DMS114 treated with DMSO at 0.1 percent for 48 hours (cell line): ENCODE results near the gene POF1B.
A peak's percentile ranks its signal among the peaks of the same experiment; 100 is the strongest.
"Not testable (repeated sequence)": the region's sequence is repeated elsewhere in the genome, so short reads cannot be mapped to it uniquely, and the experiment has no call there.

Source experiments
- DNase-seq: peaks from one replicate; lab custom pipeline; 2025; ENCODE audit not compliant: unreplicated experiment; lab: John Stamatoyannopoulos, UW

POF1B gene, protein sequence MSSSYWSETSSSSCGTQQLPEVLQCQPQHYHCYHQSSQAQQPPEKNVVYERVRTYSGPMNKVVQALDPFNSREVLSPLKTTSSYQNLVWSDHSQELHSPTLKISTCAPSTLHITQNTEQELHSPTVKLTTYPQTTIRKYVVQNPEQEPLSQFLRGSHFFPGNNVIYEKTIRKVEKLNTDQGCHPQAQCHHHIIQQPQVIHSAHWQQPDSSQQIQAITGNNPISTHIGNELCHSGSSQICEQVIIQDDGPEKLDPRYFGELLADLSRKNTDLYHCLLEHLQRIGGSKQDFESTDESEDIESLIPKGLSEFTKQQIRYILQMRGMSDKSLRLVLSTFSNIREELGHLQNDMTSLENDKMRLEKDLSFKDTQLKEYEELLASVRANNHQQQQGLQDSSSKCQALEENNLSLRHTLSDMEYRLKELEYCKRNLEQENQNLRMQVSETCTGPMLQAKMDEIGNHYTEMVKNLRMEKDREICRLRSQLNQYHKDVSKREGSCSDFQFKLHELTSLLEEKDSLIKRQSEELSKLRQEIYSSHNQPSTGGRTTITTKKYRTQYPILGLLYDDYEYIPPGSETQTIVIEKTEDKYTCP

GRCh38 chrX:85379174-85379907 lies at the start of gene POF1B:
Gene POF1B (minus strand): TSS chrX:85379665. CDS start chrX:85379454, 211 bp downstream.
- DNase-seq = no peak

GRCh38 chrX:85429066-85429465 lies 49.6 kb upstream of the POF1B start:
- DNase-seq = no peak

DNA sequence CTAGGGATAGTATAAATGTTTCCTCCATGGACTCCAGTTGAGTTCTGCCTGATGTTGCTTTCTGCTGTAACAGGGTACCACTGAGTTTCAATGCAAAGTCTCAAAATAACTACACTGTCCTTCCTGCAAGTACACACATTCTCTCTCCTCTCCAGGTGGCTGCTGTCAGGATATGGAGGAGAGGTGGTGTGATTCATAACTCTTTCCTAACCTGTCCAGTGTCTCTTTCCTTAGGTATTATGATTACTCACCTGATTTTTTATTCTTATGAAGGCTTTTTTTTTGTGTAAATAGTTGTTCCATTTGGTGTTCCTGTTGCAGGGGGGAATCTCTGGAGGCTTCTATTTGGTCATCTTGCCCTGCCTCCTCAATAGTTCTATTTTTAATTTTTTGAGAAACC lies 39.8 kb upstream of the POF1B start:
- DNase-seq = no peak

GRCh38 chrX:85391878-85392238 lies 12.4 kb upstream of the POF1B start:
- DNase-seq = no peak

DNA sequence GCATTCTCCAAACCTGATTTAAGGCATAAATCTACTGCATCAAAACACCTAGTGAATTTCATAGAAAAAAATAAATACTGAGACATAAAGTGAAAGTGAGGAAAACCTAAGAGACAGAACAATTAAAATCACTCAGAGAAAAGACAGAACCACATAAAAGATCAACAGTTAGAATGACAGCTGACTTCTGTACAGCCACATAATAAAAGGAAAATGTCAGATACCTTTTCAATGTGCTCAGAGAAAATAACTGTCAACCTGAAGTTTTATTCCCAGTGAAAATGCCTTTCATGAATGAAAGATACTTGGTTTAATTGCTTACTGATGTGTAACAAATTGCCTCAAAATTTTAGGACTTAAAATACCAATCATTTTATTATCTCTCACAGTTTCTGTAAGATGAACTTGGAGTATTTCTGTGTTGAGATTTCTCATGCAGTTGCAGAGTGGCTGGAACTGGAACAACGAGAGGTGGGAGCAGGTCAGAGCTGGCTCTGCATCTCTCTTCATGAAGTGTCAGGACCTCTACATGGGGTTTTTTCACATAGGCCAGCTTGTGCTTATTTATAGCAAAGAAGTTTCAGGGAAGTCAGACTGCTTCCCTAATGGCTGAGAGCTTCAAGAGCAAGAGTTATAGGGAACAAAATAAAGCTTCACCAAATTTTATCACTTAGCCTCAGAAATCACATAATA lies 11.9 kb upstream of the POF1B start:
- DNase-seq = no peak

- DNase-seq = no peak
Measured at GRCh38 chrX:85381602-85382001, 2.1 kb upstream of the POF1B start.

- DNase-seq = no peak
Measured at GRCh38 chrX:85378461-85378860, 1.0 kb downstream of the POF1B start.

- DNase-seq = no peak
Measured at GRCh38 chrX:85375333-85375738, 4.1 kb downstream of the POF1B start.

DNA sequence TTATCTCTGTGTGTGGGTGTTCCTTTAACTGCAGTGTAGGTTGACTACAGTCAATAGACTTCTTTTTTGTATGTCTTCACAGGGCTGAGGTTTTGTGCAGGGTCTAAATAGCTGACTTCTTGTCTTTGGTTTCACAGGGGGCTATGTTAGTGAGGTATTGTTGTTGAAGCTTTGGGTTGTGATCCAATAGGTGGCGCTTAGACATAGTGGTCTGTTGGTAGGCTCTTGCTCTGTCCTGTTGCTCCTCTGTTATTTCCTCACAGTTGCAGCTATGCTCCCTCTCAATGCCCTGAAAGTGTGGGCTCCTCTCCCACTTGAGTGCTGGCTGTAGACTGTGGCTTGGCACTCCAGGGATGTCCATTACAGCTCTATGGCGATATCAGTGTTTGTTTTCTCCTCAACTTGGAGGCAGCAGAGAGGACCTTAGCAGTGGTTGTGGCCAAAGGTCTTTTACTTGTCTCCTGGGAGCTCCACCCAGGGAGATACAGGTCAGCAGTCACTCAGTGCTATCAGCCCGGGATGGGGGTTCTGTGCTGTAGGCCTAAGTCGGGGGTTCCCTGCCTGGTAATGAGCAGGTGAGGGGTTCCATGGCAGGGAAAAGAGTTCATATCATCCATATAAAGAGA lies 14.0 kb downstream of the POF1B start:
- no peak for DNase-seq

DNA sequence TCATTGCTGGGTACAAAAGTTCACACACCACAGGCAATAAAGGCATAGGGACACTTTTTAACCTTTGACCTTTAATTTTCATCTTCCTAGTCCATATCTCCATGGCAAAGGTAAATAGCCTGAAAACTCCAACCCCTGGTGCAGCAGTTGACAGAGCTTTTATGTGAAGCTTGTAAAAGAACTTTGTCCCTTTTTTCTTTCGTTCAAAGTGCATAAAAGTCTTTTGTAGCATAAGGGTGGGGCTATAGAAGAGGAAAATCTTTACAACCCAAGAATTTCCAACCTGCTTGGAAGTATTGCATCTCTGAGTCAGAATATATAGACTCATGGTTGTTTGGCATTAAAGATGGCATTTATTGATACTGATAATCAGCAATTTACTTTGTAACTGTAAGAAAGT lies 20.4 kb downstream of the POF1B start:
- no peak for DNase-seq

DNA sequence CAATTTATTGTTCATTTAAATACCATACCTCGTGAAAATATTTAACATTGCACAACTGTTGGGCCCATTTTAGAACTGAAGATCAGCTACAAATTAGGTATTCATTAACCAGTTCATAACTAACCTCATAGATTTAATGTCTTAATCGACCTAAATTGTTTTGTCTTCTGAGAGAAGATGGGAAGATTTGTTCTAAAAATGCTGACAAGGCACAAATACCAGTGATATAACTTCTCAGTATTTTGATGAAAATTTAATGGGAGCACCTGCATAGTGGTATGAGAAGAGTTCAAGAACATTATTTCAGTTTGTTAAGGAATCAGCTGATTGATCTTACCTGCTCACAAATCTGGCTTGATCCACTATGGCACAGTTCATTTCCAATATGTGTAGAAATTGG lies 33.9 kb downstream of the POF1B start:
- DNase-seq = no peak

- DNase-seq = no peak
Measured at GRCh38 chrX:85327060-85327333, 52.5 kb downstream of the POF1B start.

GRCh38 chrX:85326234-85327059 lies 53.0 kb downstream of the POF1B start:
- no peak for DNase-seq

GRCh38 chrX:85311348-85311747 lies 68.1 kb downstream of the POF1B start:
- not testable (repeated sequence) for DNase-seq

DNA sequence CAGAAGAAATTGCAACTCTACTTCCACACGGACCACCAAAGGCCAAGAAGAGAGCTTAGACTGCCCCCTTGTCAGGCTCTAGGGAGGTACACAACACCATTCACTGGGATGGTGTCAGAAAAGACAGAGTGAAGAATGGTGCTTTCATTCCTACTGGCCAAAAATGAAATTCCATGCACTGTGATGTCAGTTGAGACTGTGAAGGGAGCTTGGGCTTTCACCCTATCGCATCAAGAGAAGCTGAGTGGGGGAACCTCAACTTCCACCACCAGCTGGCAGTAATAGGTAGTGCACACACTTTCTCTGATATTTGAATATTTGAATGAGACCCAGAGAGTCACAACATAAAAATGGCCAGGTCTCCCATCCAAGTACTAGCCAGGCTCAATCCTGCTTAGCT lies 69.7 kb downstream of the POF1B start:
- DNase-seq = no peak

DNA sequence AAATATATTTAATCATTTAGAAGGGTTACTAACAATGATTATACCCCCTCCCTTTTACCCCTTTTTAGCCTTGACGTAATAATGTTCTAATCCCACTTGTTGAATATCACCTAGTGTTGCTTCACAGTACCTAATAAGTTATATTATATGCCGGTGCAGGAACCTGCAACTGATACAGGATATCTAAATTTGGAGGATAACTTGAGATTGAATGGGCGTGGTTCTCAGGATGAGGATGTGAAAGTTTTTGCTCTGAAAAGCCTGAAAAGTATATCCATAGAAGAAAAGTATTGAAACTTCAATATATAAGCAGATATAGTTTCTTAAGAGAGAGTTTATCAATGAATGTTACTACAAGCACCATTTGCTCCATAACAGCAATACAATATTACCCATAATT lies 75.9 kb downstream of the POF1B start:
- no peak for DNase-seq

DNA sequence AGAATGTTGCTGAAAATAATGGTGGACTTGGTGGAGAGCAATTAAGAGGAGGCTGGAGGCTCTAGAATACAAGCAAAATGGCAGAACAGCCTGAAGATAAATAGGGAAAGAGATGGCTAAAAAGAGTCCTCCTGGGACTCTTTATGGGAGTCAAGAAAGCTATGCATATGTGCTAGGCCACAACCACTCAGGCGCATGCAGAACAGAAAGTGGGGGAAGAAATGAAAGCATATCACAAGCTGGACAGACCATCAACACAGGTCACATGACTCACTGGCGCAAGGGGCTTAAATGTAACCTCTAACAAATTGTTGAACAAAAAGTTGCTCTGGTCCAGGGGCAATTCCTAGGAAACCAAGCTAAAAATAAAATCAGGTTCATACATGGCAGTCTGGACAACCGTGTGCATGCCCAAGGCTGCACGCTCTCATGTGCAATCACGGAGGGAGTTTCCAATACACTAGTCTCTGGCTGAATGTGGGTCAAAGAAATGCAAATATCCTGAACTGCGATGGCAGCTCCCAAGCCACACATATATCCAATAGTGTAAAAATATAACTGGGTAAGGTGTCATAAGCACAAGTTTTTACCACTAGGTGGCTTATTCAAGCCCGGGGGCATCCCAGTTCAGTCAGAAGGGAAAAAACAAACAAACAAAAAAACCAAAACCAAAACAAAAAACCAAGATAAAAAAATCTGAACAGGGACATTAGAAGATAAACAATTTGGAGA lies 90.3 kb downstream of the POF1B start:
- DNase-seq = no peak

DNA sequence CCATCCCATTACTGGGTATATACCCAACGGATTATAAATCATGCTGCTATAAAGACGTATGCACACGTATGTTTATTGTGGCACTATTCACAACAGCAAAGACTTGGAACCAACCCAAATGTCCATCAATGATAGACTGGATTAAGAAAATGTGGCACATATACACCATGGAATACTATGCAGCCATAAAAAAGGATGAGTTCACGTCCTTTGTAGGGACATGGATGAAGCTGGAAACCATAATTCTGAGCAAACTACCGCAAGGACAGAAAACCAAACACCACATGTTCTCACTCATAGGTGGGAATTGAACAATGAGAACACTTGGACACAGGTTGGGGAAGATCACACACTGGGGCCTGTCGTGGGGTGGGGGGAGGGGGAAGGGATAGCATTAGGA lies 94.2 kb downstream of the POF1B start:
- DNase-seq = not testable (repeated sequence)

DNA sequence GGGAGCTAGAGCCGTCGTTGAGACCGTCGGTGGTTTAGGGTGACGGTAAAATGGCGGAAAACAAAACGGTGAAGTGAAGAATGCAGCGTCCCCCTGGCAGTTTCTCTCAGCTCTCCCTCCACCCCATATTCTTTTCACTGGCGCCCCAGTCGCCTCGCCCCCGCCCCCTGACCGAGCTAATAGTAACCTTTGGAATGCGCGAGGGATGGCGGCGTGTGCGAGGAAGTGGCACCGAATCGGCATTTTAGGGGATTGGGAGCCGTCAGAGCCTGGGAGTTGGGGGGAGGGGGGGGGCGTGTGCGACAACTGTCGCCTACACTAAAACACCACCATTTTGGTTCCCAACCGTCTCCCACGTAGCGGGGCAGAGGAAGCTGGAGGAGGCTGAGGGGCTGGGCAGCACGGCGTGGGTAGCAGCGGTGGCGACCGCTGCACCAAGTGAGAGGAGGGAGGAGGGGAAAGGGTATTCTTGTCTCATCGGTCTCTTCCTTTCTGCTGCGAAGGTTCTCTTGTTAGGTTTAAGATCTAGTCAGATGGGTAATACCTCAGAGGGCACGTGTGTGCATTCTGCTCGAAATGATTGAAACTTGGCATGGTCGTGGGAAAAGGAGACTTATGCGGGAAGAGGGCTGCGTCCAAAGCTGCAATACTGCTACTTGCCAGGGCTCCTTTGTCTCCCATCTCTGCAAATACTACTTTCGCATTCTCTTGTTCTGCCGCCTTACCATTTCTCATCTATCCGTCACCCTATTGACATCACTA lies 134.8 kb downstream of the POF1B start:
- peak; percentile 35 for DNase-seq
